Islet precursor cell (in vitro differentiated cells): ENCODE data around the gene RAB26.
"Not testable (repeated sequence)": the region's sequence is repeated elsewhere in the genome, so short reads cannot be mapped to it uniquely, and the experiment has no call there.

Source experiments
- DNase-seq: peaks from one replicate; pipeline ENCODE4 v3.0.0-alpha.2; 2018

RAB26 gene

DNA sequence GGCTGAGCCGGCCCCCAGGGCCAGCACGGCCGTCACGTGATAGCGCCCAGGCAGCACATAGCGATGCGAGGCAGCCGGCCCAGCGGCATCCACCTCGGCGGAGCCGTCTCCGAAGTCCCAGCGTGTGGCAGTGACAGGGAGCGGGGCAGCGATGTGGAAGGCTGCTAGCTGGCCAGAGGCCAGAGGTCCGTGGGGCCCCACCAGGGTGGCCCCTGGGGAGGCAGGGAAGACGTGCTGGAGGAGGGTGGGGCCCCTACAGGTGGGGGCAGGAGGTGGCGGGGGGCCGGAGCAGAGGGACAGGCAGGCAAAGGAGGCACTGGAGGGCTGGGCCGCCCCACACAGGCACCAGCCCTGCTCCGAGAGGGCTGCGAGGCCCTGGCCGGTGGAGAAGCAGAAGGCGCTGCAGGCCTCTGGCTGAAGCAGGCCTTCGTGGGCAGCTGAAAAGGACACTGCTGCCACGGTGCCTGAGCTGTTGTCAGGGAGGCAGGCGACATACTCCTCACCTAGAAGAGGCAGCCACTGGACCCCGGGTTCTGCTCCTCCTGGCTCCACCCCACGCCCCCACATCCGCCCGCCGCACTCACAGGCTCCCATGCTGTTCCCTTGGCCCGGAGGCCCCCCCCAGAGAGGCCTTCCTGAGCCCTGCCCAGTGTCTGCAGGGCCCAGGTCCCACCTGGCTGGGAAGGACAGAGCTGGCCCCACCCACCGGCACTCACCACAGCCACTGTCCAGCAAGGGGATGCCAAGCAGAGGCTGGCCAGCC lies 30.3 kb upstream of the RAB26 start:
- DNase-seq: not testable (repeated sequence)

DNA sequence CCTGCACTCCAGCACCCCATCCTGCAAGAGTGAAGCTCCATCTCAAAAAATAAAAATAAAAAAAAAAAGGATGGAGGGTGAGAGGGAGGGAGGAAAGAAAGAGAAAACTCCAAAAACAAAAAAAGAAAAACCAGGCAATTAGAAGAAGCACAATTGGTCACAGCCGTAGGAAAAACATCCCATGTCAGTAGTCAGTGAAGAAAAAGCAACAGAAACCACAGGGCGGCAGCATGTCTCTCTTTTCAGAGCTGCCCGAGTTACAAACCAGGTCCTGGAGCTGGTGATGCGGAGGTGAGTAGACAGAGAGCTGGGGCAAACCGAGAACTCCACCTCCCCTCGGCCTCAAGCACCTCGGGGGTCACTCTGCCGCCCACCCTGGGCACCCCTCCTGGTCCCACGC lies 27.1 kb upstream of the RAB26 start:
- DNase-seq: peak; percentile 64

DNA sequence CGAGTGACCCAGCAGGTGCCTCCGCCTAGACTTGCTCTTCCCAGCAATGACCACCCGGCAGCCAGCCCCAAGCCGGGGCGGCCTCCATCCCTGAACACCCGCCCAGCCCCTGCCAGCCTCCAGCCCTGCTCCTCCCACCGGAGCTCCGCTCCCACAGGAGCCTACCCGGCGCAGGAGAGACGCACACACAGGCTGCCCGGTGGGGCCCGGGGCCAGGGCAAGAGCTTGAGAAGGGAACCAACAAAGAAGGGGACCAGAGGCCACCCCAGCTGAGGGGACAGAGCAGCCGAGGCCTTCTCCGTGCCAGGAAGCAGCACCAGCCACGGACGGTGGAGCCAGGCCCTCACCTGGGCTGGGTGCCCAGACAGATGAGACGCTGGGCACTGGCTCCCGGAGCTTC lies 26.6 kb upstream of the RAB26 start:
- DNase-seq: no peak

GRCh38 chr16:2122429-2122828 lies 26.0 kb upstream of the RAB26 start:
- DNase-seq: no peak

DNA sequence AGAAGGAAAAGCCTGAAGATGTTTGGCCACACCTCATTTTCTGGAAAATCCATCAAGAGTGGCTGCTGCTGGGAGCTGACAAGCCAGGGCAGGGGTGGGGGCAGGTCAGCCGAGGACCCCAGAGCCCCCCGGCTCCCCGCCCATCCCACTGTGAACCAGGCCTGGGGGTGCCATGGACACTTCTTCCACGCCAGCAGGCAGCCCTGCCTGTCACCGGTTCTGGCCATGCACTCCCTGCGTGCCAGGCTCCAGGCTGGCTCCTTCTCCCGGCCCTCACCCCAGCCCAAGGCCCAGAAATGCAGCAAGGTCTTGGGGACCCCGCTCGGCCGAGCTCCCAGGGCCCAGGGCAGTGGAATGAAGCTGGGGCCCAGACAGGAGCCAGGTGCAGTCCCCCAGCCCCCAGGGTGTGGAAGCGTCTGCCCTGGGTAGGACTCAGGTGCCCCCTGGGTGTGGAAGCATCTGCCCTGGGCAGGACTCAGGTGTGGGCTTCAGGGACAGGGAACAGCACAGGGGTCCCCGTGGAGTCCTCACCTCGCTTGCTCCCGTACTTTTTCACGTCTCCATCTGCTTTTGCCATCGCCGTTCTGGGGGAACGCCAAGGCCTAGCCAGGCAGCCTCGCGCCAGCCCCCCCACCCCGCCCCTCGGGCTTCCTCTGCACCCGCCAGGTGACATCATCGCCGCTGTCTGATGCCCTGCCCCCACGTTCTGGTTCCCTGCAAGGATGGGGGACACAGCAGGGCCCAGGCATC lies 25.3 kb upstream of the RAB26 start:
- not testable (repeated sequence) for DNase-seq

- not testable (repeated sequence) for DNase-seq
These were observed 24.6 kb upstream of the RAB26 start for GRCh38 chr16:2123706-2124376.

GRCh38 chr16:2124377-2124693 lies 24.1 kb upstream of the RAB26 start:
- peak; percentile 80 for DNase-seq

DNA sequence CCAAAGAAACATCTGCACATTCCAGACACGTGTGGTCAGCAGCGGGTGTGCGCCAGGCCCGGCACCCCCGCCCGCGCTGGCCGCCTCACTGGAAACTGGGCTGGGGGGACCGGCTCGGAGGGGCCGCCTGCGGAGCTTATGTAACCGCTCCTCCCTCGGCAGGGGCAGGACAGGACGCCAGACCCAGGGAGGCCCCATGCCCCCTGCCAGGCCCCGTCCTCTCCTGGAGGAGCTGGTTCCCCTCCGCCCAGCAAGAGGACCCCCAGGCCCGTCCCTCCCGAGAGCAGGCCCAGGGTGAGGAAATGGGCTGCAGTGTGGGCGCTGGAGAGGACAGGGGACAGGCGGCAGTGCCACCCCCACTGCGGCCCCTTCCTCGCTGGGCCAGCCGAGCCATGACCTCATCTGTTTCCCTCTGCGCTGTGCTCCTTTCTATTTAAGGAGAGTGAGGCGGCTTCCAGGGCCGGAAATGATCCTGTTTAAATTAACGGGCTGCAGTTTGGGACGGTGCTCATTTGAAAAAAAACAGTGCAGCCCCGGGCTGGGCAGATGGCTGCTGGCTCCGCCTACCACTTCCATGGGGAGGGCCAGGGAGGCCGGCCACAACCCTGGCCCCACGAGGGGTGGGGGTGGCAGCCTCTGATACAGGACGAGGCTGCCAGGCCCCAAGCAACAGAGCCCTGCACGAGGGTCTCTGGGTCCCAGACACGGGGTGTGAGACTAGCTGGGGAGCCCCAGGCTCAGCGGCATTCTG lies 23.6 kb upstream of the RAB26 start:
- DNase-seq: peak; percentile 89

- not testable (repeated sequence) for DNase-seq
These were observed 22.8 kb upstream of the RAB26 start for GRCh38 chr16:2125609-2126008.

DNA sequence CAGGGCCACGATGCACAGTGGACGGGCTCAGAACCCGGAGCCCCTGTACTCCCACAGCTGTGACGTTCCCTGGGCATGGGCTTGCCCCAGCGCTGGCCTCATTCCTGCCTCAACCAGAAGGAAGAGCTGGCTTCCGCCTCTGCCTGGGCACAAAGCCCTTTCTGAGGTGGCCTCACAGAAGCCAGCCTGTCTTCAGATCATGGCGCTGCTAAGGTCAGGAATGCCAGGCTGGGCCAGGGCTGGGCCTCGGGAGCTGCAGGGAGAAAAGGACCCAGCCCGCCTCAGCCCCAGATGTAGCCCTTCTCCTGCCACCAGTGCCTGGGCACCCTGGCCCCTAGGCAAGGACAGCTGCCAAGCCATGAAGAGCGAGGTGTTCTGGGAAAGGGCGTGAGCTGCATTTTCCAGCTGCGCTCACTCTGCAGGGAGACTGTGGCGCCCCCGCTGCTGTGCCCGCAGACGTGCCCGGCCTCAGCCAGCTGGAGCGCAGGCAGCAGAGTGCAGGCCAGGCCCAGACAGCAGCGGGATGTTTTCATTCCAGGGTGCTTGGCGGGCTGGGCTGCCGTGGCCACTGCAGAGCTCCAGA lies 22.2 kb upstream of the RAB26 start:
- not testable (repeated sequence) for DNase-seq

- DNase-seq: not testable (repeated sequence)
These were observed 21.4 kb upstream of the RAB26 start for GRCh38 chr16:2126928-2127556.

DNA sequence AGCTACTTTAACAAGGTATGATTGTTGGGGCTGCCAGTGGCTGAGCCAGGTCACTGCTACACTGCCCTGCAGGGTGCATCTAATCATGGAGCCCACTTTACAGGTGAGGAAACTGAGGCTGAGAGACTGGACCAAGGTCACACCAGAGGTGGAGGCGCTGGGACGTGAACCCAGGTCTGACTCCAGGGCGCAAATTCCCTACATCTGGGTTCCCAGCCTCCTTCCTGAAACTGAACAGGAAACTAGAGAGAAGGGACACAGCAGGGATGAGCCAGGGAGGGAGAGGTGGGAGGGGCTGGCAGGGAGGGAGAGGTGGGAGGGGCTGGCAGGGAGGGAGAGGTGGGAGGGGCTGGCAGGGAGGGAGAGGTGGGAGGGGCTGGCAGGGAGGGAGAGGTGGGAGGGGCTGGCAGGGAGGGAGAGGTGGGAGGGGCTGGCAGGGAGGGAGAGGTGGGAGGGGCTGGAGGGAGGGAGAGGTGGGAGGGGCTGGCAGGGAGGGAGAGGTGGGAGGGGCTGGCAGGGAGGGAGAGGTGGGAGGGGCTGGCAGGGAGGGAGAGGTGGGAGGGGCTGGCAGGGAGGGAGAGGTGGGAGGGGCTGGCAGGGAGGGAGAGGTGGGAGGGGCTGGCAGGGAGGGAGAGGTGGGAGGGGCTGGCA lies 20.7 kb upstream of the RAB26 start:
- DNase-seq: peak; percentile 67

GRCh38 chr16:2129251-2129650 lies 19.2 kb upstream of the RAB26 start:
- DNase-seq: not testable (repeated sequence)

GRCh38 chr16:2129890-2130447 lies 18.5 kb upstream of the RAB26 start:
- not testable (repeated sequence) for DNase-seq

GRCh38 chr16:2133797-2134196 lies 14.6 kb upstream of the RAB26 start:
- DNase-seq: not testable (repeated sequence)

DNA sequence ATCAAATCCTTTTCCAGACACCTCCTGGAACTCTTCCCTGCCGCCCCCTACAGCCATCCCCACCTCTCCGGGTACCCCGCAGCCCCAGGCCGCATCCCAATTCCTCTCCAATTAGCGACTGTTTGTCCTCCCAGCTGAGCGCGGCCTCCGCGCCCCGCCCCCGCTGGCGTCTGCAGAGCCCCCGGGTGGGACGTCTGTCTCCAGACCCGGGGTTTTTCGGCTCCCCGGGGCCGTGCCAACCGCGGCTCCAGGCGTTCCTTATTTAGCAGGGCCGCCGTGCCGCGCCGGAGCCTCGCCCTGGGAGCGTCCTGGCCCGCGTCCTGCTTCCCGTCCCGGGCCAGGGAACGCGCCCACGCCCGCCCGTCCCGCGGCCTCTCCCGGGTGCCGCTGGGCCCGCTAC lies 13.4 kb upstream of the RAB26 start:
- DNase-seq: not testable (repeated sequence)

DNA sequence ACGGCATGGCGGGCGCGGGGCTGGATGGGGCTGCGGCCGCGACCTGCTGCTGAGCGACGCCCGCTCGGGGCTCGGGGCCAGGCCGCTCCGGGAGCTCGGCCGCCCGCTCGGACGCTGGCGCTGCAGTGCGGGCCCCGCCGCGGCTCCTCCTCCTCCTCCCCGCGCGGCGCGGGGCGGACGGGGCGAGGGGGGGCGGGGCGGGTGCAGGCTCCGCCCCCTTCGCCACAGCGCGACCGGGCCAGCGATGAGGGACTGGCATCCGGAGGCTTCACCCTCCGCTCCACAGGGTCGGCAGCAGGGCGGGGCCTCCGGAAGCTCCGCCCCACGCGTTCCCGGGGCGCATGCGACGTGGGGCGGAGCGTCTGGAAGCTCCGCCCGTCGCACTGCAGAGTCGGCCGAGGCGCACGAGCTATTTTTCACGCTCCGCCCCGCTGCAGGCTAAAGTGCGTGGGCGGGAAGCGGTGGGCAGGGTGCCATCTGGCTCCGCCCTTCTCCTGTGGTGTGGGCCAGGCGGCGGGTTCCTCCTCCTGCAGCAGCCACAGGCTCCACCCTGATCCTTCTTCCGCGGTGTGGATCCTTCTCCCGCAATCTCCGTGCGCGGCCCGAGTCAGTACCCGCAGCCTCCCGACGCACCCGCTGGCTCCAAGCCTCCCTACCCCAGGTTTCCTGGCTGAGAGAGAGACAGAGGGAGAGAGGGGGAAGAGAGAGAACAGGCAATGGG lies 12.5 kb upstream of the RAB26 start, which contains the start of gene PKD1:
TSS of gene PKD1 (minus strand) at position 129 of the 721 bp plus-strand sequence. CDS start 209 bp downstream, outside the sequence.
- peak; percentile 94 for DNase-seq

- DNase-seq: peak; percentile 62
These were observed 5.2 kb upstream of the RAB26 start for GRCh38 chr16:2142942-2143877.

GRCh38 chr16:2143878-2144485 lies 4.4 kb upstream of the RAB26 start:
- DNase-seq: no peak
